T-helper 1 cell treated with Interleukin-12 subunit alpha and Interleukin-12 subunit beta and Interleukin-4 antibody, amounts not matched to agents 30 μg/mL and 1 μg/mL, for 36 hours (primary cell): ENCODE results near the gene GRAMD2A.
A peak's percentile ranks its signal among the peaks of the same experiment; 100 is the strongest.

ENCODE experiments used
- H3K27ac Mint-ChIP-seq: one replicate; pipeline ENCODE4 v1.8.0; 2021; ENCODE audit warnings: mild to moderate bottlenecking, mixed read lengths
- H3K27me3 Mint-ChIP-seq: one replicate; pipeline ENCODE4 v1.8.0; 2021; ENCODE audit warnings: low read depth, mixed read lengths
- H3K36me3 Mint-ChIP-seq: one replicate; pipeline ENCODE4 v1.8.0; 2021; ENCODE audit warnings: low read depth, mixed read lengths
- H3K4me1 Mint-ChIP-seq: one replicate; pipeline ENCODE4 v1.8.0; 2021; ENCODE audit warnings: low read depth, mixed read lengths
- H3K4me3 Mint-ChIP-seq: one replicate; pipeline ENCODE4 v1.8.0; 2021; ENCODE audit warnings: mild to moderate bottlenecking, moderate library complexity, mixed read lengths
- H3K9me3 Mint-ChIP-seq: one replicate; pipeline ENCODE4 v1.8.0; 2021; ENCODE audit warnings: mixed read lengths

Gene GRAMD2A

GRCh38 chr15:72128359-72128758 lies 69.2 kb downstream of the GRAMD2A start:
- Mint-ChIP-seq H3K4me3 (no peak overlapping the region), H3K36me3 (no peaks in the 10 kb centered on the region)

GRCh38 chr15:72127724-72128322 lies 69.8 kb downstream of the GRAMD2A start:
- peaks cover 4% of the 10 kb centered on the region for H3K27me3 Mint-ChIP-seq
- no peaks in the 10 kb centered on the region for H3K9me3 Mint-ChIP-seq
- H3K4me1 Mint-ChIP-seq: no peaks in the 10 kb centered on the region
- no peaks in the 10 kb centered on the region for H3K36me3 Mint-ChIP-seq
- H3K4me3 Mint-ChIP-seq: no peak overlapping the region
- no peak overlapping the region for H3K27ac Mint-ChIP-seq

More at GRCh38 chr15:72128359-72128758, 69.2 kb downstream of the GRAMD2A start:
- Mint-ChIP-seq H3K27me3 (peaks cover 4% of the 10 kb centered on the region), H3K9me3 (no peaks in the 10 kb centered on the region), H3K27ac (no peak overlapping the region), H3K4me1 (no peaks in the 10 kb centered on the region)

DNA sequence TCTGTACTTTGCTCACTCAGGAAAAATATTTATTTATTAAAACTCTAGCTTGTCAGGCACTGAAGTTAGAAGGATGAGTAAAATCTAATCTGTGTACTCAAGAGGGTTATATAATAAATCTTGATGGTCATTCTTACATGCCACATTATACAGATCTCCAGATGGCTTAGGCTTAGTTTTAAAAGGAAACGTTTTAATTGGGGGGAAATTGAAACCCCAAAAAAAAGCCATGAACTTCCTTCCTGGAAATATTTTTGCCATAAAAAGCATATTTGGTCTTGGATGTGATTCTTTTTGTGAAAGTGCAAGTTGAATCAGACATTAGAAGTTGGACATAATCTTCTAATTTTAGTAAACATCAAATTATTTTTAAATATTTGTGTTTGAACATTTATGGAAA lies 73.4 kb downstream of the GRAMD2A start:
- H3K27ac Mint-ChIP-seq: no peak overlapping the region
- H3K4me3 Mint-ChIP-seq: no peak overlapping the region
- H3K27me3 Mint-ChIP-seq: no peaks in the 10 kb centered on the region
- H3K36me3 Mint-ChIP-seq: no peaks in the 10 kb centered on the region
- H3K4me1 Mint-ChIP-seq: peaks cover 1% of the 10 kb centered on the region
- H3K9me3 Mint-ChIP-seq: no peaks in the 10 kb centered on the region

- Mint-ChIP-seq H3K27me3 (peaks cover 27% of the 10 kb centered on the region), H3K4me3 (peak within 1 kb of the TSS; percentile 95), H3K9me3 (no peaks in the 10 kb centered on the region), H3K27ac (peak within 1 kb of the TSS; percentile 96), H3K4me1 (peaks cover 22% of the 10 kb centered on the region), H3K36me3 (no peaks in the 10 kb centered on the region)
These were observed 79.3 kb downstream of the GRAMD2A start, which contains the start of the genes MYO9A and SENP8 for GRCh38 chr15:72118017-72118978. Gene MYO9A (minus strand): TSS chr15:72118150. CDS start chr15:72046563, 71,587 bp downstream. Gene SENP8 (plus strand): TSS chr15:72118403. CDS start chr15:72139624, 21,221 bp downstream.

DNA sequence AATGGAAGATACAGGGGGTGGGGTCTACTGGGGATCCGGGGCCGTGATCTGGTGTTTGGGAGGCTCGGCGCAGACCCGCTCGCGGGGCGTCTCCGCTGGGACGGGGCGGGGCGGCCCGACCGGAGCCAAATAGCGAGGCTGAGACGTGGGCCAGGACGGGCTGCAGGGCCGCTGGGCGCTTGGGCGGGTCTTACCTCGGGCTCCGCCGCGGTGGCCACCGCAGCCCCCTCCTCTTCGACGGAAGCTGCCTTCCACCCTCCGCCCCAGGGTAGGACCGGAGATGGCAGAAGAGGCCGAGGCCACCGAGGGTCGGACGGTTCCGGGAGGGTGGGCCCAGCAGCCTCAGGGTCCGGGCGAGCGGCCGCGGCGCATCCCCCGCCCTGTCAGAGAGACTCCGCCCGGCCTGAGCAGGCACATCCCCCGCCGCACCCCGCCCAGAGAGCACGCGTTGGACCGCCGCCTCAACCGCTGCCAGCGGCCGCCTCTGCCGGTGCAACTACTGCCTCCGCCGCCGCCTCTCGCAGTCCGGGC lies 80.0 kb downstream of the GRAMD2A start:
- Mint-ChIP-seq H3K4me3 (peak overlapping the region; percentile 95), H3K27ac (peak overlapping the region; percentile 89), H3K27me3 (peaks cover 30% of the 10 kb centered on the region), H3K9me3 (no peaks in the 10 kb centered on the region), H3K4me1 (peaks cover 22% of the 10 kb centered on the region), H3K36me3 (no peaks in the 10 kb centered on the region)

DNA sequence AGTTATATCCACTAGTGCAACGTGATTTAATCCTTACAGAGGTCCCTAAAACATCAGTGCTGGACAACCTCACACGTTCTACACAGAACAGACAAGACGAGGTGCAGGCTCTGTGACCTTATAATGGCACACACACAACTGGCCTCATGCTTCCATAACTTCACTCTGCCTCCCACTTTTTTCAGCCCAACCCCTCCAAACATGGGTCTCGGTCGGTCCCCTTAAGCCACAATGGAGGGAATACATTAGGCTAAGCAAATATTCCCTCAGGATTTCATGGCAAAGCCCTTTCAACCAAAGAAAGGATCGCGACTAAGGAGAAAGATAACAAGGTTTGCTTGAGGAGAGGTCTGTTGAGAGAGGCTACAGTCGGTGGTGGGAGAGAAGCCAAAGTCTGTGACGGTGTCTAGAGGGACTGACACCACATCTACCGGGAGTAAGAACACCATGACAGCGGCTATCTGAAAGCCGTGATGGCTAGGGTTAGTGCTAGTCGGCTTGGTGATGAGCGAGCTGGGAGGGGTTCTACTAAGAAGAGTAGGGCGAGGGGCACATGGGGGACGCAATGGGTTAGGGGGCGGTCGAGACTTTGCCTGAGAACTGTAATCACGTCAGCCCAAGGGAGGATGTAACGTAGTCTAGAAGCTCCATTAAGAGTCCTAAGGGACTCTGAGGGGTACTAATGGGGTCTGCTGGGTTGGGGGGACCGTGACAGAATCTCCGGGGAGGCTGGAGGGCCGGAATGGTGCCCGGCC lies 80.7 kb downstream of the GRAMD2A start:
- Mint-ChIP-seq H3K4me1 (peaks cover 22% of the 10 kb centered on the region), H3K9me3 (no peaks in the 10 kb centered on the region), H3K27me3 (peaks cover 30% of the 10 kb centered on the region), H3K27ac (peak overlapping the region; percentile 89), H3K4me3 (peak overlapping the region; percentile 95), H3K36me3 (no peaks in the 10 kb centered on the region)

DNA sequence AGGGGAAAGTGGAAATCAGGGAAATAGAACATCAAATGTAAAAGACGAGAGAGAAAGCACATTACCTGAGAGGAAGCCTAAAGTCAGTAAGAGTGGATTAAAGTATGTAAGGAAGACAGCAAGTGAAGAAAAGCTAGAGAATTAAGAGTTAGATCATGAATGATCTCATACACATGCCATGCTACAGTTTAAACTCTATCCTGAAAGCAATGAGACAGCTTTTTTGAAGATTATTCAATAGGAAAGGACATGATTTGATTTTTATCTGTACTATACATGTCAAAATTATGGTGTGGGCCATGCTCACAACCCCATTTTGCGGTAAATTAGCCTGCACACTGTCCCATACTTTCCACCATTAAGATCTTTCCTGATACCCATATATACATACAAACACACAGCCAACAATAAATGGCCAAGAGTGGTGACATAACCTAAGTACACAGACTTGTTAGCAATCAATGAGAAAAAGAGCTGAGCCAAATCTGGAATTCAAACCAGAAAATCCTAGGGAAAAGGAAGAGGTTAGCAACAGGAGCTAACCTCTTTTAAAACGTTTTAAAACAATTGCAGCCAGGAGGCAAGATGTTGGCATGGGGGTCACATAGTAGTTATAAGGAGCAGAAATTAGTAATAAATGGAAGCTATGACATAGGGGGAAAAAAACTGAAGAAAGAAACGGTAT lies 84.1 kb downstream of the GRAMD2A start:
- no peaks in the 10 kb centered on the region for H3K36me3 Mint-ChIP-seq
- H3K27ac Mint-ChIP-seq: no peak overlapping the region
- H3K27me3 Mint-ChIP-seq: peaks cover 30% of the 10 kb centered on the region
- H3K4me3 Mint-ChIP-seq: no peak overlapping the region
- peaks cover 15% of the 10 kb centered on the region for H3K4me1 Mint-ChIP-seq
- H3K9me3 Mint-ChIP-seq: no peaks in the 10 kb centered on the region

DNA sequence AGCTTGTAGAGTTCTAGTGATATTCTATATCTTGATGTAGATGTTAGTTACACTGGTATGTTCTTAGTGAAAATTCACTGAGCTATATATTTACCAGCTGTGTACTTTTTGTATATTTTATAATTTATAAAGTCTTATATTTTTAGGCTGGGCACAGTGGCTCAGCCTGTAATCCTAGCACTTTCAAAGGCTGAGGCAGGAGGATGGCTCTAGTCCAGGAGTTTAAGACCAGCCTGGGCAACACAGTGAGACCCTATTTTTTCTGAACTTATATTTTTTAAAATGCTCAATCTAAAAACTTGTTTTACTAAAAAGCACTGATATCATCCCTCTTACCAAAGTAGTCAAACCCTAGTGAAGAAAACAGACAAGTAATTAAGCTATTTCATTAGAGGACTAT lies 84.8 kb downstream of the GRAMD2A start:
- peaks cover 15% of the 10 kb centered on the region for H3K4me1 Mint-ChIP-seq
- no peak overlapping the region for H3K4me3 Mint-ChIP-seq
- H3K27ac Mint-ChIP-seq: no peak overlapping the region
- no peaks in the 10 kb centered on the region for H3K9me3 Mint-ChIP-seq
- H3K36me3 Mint-ChIP-seq: no peaks in the 10 kb centered on the region
- peaks cover 30% of the 10 kb centered on the region for H3K27me3 Mint-ChIP-seq

GRCh38 chr15:72112116-72112515 lies 85.5 kb downstream of the GRAMD2A start:
- no peaks in the 10 kb centered on the region for H3K9me3 Mint-ChIP-seq
- H3K27ac Mint-ChIP-seq: no peak overlapping the region
- H3K36me3 Mint-ChIP-seq: no peaks in the 10 kb centered on the region
- H3K27me3 Mint-ChIP-seq: peaks cover 29% of the 10 kb centered on the region
- no peak overlapping the region for H3K4me3 Mint-ChIP-seq
- peaks cover 14% of the 10 kb centered on the region for H3K4me1 Mint-ChIP-seq

DNA sequence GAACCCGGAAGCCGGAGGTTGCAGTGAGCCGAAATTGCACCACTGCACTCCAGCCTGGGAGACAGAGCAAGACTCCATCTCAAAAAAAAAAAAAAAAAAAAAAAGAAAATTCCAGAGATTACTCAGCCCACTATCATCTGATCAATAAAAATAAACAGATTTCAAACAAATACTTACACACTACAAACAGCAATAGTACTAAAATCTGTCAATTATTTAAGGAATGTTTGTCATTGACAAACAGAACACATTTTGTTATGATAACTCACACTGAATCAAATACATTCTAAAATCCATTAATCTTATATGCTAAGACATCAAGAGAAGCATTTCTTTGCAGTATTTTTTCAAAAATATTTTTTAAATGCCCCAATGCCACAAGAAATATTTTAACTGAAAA lies 87.2 kb downstream of the GRAMD2A start:
- Mint-ChIP-seq H3K27ac (no peak overlapping the region), H3K27me3 (peaks cover 13% of the 10 kb centered on the region), H3K9me3 (no peaks in the 10 kb centered on the region), H3K36me3 (no peaks in the 10 kb centered on the region), H3K4me1 (peaks cover 3% of the 10 kb centered on the region), H3K4me3 (no peak overlapping the region)
